MM.1S (cell line): ENCODE results near the gene FAM118A.

Experiments used
- CTCF ChIP-seq: fragments of 300-600 bp; sonication (generic); IDR thresholded peaks from 2 replicates; pipeline ENCODE4 v1.5.1; 2016; ENCODE audit warnings: antibody characterized with exemption, low read length, mixed read lengths
- EZH2 ChIP-seq: fragments of 300-600 bp; sonication (generic); optimal IDR thresholded peaks from 2 replicates; pipeline ENCODE3; 2017; ENCODE audit warnings: low read depth, mild to moderate bottlenecking, antibody characterized with exemption, low read length, mixed read lengths

DNA sequence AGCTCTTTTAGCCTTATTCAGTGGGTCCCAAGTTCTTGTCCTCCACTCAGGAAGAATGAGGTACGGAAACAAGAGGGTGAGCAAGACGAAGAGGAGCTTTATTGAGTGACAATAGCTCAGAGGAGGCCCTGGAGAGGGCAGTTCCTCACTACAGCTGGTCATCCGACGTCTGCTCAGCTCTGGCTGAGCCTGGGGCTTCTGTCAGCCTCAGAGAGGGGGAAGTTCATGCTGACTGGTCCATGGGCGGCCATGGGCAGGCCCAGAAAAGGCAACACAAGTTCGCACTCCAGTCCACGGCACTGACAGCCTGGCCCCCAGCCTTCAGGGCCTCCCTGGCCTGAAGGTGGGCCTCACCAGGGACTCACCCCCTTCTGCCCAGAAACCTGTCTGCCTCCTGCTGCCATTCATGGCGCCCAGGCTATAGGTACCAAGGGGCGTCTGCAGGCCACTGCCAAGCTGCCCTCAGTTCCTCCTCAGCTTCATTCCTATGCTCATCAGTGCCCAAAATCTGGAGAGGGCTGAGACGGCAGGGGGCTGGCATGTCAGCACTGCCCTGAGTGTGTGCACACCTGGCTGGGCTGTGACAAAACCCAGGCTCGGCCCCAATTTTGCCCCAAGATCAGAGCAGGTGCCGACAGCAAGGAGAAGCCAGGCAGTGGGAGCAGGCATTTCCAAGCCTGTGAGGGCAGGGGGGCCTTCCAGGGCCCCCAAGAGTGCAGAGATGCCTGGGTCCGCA, 47.4 kb upstream of the FAM118A start:
- TF ChIP-seq CTCF (no peak), EZH2 (no peak)
